Measurements from ENCODE around the gene TKTL1.

- TF ChIP-seq POLR2AphosphoS5 (IDR thresholded peaks at IDR 0.05; ENCODE audit: low read depth, low read length) (no peak), REST (IDR thresholded peaks at IDR 0.05; ENCODE audit: insufficient read depth in 1 of 2, low read depth in 2 of 2, low read length in 2 of 2) (no peak)
These were observed 64.0 kb downstream of the TKTL1 start for GRCh38 chrX:154359362-154360154.

Data from PFSK-1 (cell line).